OCI-LY7 (cell line): ENCODE measurements around the gene PPP1CA. TPM values are rescaled to one million over a fixed set of nuclear protein-coding genes. Genes with fewer than 3 reads are reported as not detected.

Experiments
- BruUV-seq: library from RNA; stranded (reverse); fragments of 400-500 nt; replicated peaks from 2 replicates; lab custom pipeline; 2021; lab: Mats Ljungman, UMichigan
- CTCF ChIA-PET: fragments of 300-600 bp; sonication (Branson Sonifier 250); formaldehyde crosslinking; loops from one replicate; lab custom pipeline; 2022; ENCODE audit warnings: antibody characterized with exemption; ENCODE audit not compliant: unreplicated experiment; lab: Charles Lee
- POLR2A ChIA-PET: fragments of 300-600 bp; sonication (Branson Sonifier 250); formaldehyde crosslinking; loops from one replicate; lab custom pipeline; 2022; ENCODE audit warnings: antibody characterized with exemption; lab: Charles Lee
- DNase-seq: peaks from one replicate; pipeline ENCODE4 v3.0.0-alpha.2; 2015; ENCODE audit warnings: low spot score
- H2AFZ ChIP-seq: fragments of 200-600 bp; sonication (generic), shearing (Covaris generic); 2 replicates; pipeline ENCODE4 v1.6.1; 2014; ENCODE audit warnings: mild to moderate bottlenecking, antibody characterized with exemption, low read length, moderate library complexity
- H3K27ac ChIP-seq: fragments of 200-600 bp; sonication (generic); 2 replicates; pipeline ENCODE4 v1.5.1; 2014; ENCODE audit warnings: mixed run types, low read depth, mild to moderate bottlenecking, moderate library complexity, low read length, inconsistent platforms; ENCODE audit not compliant: poor library complexity, severe bottlenecking
- H3K36me3 ChIP-seq: fragments of 200-600 bp; sonication (generic); 2 replicates; pipeline ENCODE4 v1.6.1; 2014; ENCODE audit warnings: mild to moderate bottlenecking, antibody characterized with exemption, low read length, moderate library complexity, mixed read lengths; ENCODE audit not compliant: insufficient read depth
- H3K4me1 ChIP-seq: fragments of 200-600 bp; sonication (generic); 2 replicates; pipeline ENCODE4 v1.5.1; 2014; ENCODE audit warnings: mild to moderate bottlenecking, low read length; ENCODE audit not compliant: insufficient read depth, poor library complexity, severe bottlenecking
- H3K4me2 ChIP-seq: fragments of 200-600 bp; sonication (generic); 2 replicates; pipeline ENCODE4 v1.6.1; 2014; ENCODE audit warnings: mild to moderate bottlenecking, low read length
- H3K4me3 ChIP-seq: fragments of 200-600 bp; sonication (generic); 2 replicates; pipeline ENCODE4 v1.5.1; 2014; ENCODE audit warnings: mild to moderate bottlenecking, low read depth, low read length; ENCODE audit not compliant: poor library complexity, severe bottlenecking
- H3K79me2 ChIP-seq: fragments of 200-600 bp; sonication (generic); 2 replicates; pipeline ENCODE4 v1.6.1; 2016; ENCODE audit warnings: low read depth, mild to moderate bottlenecking, low read length, moderate library complexity, mixed read lengths; ENCODE audit not compliant: insufficient read depth
- H3K9me2 ChIP-seq: fragments of 200-600 bp; sonication (generic); 2 replicates; pipeline ENCODE4 v1.6.1; 2016; ENCODE audit warnings: mild to moderate bottlenecking, low read length, mixed read lengths; ENCODE audit not compliant: insufficient read depth
- H3K9me3 ChIP-seq: fragments of 200-600 bp; sonication (generic); 2 replicates; pipeline ENCODE4 v1.6.1; 2014; ENCODE audit warnings: mild to moderate bottlenecking, mixed run types, low read length, mixed read lengths
- H4K20me1 ChIP-seq: fragments of 200-600 bp; sonication (generic); 2 replicates; pipeline ENCODE4 v1.6.1; 2014; ENCODE audit warnings: mild to moderate bottlenecking, antibody characterized with exemption, low read length, moderate library complexity, mixed read lengths; ENCODE audit not compliant: insufficient read depth
- EZH2phosphoT487 ChIP-seq: fragments of 200-600 bp; sonication (generic); IDR thresholded peaks from 2 replicates; pipeline ENCODE4 v1.6.1; 2018; ENCODE audit warnings: low read depth, borderline replicate concordance, mild to moderate bottlenecking, mixed run types, antibody characterized with exemption, low read length, moderate library complexity, mixed read lengths
- intact Hi-C: fragments of 100-400 bp; cut with micrococcal nuclease; formaldehyde crosslinking; loops from one replicate; pipeline ENCODE4 v1.10.0; 2022; ENCODE audit not compliant: unreplicated experiment
- total RNA-seq, 2 experiments: library from RNA; depleted of rRNA in 1 of 2; stranded (reverse); fragments of >200 nt in 1 of 2; shearing (Covaris generic) in 1 of 2; gene quantifications; 2 replicates each; pipeline ENCODE4 v1.2.3, GENCODE V29; 2014 to 2022
- TF ChIP-seq, protein P1 (sequence below): fragments of 200-600 bp; sonication (generic); conservative IDR thresholded peaks from 2 replicates; pipeline ENCODE4 v1.5.1; 2014; ENCODE audit warnings: mild to moderate bottlenecking, antibody characterized with exemption, low read length, moderate library complexity, mixed read lengths

The PPP1CA gene
- total RNA-seq, 2 experiments from 2014 or later = 210 to 311 TPM

DNA sequence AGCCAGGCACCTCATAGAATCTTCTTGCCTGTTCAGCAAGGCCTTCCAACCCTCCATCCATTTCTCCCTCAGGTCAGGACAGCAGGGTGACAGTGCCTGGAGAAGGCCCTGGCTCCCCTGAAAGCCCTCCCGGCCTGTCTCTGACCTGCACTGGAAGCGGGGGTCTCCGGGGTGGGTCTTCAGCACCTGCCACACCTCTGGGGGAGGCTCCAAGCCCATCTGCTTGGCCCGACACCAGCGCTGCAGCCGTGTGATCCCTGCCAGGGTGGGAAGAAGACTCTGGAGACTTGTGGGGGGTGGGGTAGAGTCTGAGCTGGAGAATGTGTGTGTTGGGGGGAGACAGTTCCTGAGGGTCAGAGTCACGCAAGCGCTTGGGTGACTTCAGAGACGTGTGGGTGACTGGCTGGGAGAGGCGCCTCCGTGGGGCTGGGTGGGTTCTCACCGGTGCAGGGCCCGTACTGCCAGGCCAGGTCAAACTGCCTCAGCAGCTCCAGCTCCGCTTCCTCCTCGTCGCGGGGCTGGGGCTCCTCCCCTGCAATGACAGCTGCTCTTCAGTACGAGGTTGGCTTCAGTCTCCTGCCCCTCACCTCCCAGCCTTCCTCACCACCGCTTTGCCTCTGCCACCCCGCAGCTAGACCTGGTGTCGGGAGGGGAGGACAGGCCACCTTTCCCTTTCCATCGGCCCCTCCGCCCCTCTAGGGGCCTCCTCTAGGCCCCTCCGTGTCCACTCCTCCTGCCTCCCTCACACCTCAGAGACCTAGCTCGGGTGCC lies 48.9 kb downstream of the PPP1CA start:
- TF ChIP-seq, protein P1, sequence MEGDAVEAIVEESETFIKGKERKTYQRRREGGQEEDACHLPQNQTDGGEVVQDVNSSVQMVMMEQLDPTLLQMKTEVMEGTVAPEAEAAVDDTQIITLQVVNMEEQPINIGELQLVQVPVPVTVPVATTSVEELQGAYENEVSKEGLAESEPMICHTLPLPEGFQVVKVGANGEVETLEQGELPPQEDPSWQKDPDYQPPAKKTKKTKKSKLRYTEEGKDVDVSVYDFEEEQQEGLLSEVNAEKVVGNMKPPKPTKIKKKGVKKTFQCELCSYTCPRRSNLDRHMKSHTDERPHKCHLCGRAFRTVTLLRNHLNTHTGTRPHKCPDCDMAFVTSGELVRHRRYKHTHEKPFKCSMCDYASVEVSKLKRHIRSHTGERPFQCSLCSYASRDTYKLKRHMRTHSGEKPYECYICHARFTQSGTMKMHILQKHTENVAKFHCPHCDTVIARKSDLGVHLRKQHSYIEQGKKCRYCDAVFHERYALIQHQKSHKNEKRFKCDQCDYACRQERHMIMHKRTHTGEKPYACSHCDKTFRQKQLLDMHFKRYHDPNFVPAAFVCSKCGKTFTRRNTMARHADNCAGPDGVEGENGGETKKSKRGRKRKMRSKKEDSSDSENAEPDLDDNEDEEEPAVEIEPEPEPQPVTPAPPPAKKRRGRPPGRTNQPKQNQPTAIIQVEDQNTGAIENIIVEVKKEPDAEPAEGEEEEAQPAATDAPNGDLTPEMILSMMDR = no peak
- no peak for TF ChIP-seq EZH2phosphoT487
- intact Hi-C loops = loop anchor here (5.0 to 10.0 kb wide), 4 partner anchors 115 to 232 kb away; partner anchors contain the start of genes AIP, CDK2AP2, GSTP1 and PITPNM1
- Histone ChIP-seq H3K9me3 (no peaks in the 10 kb centered on the region), H3K27ac (peak overlapping the region; percentile 93), H3K4me2 (peak overlapping the region; percentile 86), H3K36me3 (peaks cover 9% of the 10 kb centered on the region; the same call in 1 of the 2 replicates), H3K9me2 (no peaks in the 10 kb centered on the region), H2AFZ (no peak overlapping the region), H3K4me3 (peak overlapping the region; percentile 77), H3K4me1 (peaks cover 79% of the 10 kb centered on the region), H3K79me2 (peaks cover 11% of the 10 kb centered on the region; the same call in 1 of the 2 replicates), H4K20me1 (no peaks in the 10 kb centered on the region)
- DNase-seq = peak; percentile 89
- ChIA-PET CTCF (interaction anchor here (0.6 to 7.3 kb wide), 6 partner anchors 25 to 114 kb away, joined by 3 to 136 read pairs (median 4); partner anchors contain the start of gene PTPRCAP), POLR2A (interaction anchor here (0.6 to 9.3 kb wide), 14 partner anchors 8 to 459 kb away, joined by 3 to 106 read pairs (median 3); partner anchors contain the start of gene RAD9A)
- no TSS peak for BruUV-seq

DNA sequence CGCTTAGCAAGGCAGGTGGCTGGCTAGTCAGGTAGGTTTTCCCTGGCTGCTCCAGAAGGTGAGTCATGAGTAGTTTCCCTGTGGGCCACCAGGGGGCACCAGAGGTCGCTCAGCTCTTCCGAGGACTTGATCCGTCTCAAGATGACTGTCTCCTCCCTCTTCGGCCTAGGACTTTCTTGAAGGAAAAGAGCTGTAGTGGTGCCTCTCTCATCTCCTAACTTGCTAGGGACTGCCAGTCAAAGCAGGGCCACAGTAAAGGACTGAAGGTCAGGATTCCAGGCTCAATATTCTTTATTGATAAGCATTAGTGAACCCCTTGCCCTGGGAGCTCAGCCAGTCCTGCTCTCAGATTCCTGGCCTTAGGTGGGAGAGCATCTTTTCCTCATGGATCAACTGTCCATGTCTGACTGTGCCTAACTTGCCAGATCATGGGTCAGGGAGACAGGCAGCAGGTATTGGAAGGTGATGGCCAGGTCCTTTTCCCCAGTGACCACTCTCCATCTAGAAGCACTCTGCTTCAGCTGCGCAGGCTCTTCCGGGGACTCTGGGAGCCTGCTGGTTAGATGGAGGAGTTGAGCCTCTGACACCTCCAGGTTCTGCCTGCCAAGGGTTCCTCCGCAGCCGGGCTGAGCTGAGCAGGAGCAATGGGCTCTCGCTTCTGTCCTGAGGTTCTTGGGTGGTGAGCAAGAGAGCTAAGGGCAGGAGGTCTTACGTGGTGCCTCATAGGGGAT lies 50.2 kb downstream of the PPP1CA start:
- peaks cover 11% of the 10 kb centered on the region; the same call in 1 of the 2 replicates for H3K79me2 ChIP-seq
- H3K9me3 ChIP-seq = no peaks in the 10 kb centered on the region
- no peak for TF ChIP-seq EZH2phosphoT487
- TF ChIP-seq, protein P1 = peak; percentile 94
- peak overlapping the region; percentile 93 for H3K27ac ChIP-seq
- ChIA-PET CTCF (interaction anchor here (0.6 to 7.3 kb wide), 9 partner anchors 9 to 884 kb away, joined by 3 to 136 read pairs (median 4); partner anchors contain the start of genes CLCF1 and PPP1CA), POLR2A (interaction anchor here (0.6 to 9.3 kb wide), 9 partner anchors 16 to 136 kb away, joined by 3 to 106 read pairs (median 3); no protein-coding TSS in a partner anchor)
- H3K36me3 ChIP-seq = peaks cover 9% of the 10 kb centered on the region; the same call in 1 of the 2 replicates
- intact Hi-C loops = loop anchor here (1.0 to 10.0 kb wide), 5 partner anchors 31 to 233 kb away; partner anchors contain the start of genes AIP, CDK2AP2, GSTP1 and PITPNM1
- H3K9me2 ChIP-seq = no peaks in the 10 kb centered on the region
- peaks cover 69% of the 10 kb centered on the region for H3K4me1 ChIP-seq
- DNase-seq = peak; percentile 84
- no peaks in the 10 kb centered on the region for H4K20me1 ChIP-seq
- no peak overlapping the region for H2AFZ ChIP-seq
- peak overlapping the region; percentile 77 for H3K4me3 ChIP-seq
- H3K4me2 ChIP-seq = peak overlapping the region; percentile 86
- BruUV-seq = TSS peak; percentile 83
